Measurements from ENCODE around the gene CDH13. TPM values are rescaled to one million over a fixed set of nuclear protein-coding genes. Genes with fewer than 3 reads are reported as not detected.

CDH13 gene
- total and polyA plus RNA-seq, 2 of the 8 experiments (the other 6 are each of a cell fraction or from before 2014, with no cell fraction given) = 2.3 to 2.4 TPM

- Histone ChIP-seq H2BK20ac (ENCODE audit: low read length) (no peak overlapping the region), H3K79me2 (ENCODE audit: control insufficient read depth in 1 of 2, insufficient read depth in 2 of 2, low read length in 2 of 2) (no peaks in the 10 kb centered on the region), H3K4ac (replicated peaks; ENCODE audit: insufficient read length, low read depth, low read length) (no peak overlapping the region), H3K56ac (replicated peaks; ENCODE audit: insufficient read length, low read depth, low read length) (no peak overlapping the region), H2BK12ac (ENCODE audit: low read depth, low read length) (no peak overlapping the region), H4K8ac (ENCODE audit: extremely low read depth, insufficient read depth, low read length) (no peak overlapping the region), H4K5ac (ENCODE audit: insufficient read length, low read depth, low read length) (no peak overlapping the region), H2BK5ac (ENCODE audit: low read depth, low read length) (no peak overlapping the region), H2BK15ac (ENCODE audit: low read length) (no peak overlapping the region), H3K18ac (ENCODE audit: extremely low read depth, low read length) (no peak overlapping the region), H3K27me3 (replicated peaks in 1 of 4; ENCODE audit: control insufficient read depth in 3 of 4, extremely low read depth in 1 of 4, insufficient read depth in 3 of 4, low read length in 3 of 4) (no peaks in the 10 kb centered on the region), H3K36me3 (ENCODE audit: control insufficient read depth in 2 of 4, insufficient read depth in 4 of 4, low read length in 3 of 4) (no peaks in the 10 kb centered on the region), H3K27ac (ENCODE audit: low read depth, low read length) (no peak overlapping the region), H2AK5ac (ENCODE audit: low read depth, low read length) (no peak overlapping the region), H3K9me3 (ENCODE audit: insufficient read depth in 2 of 2, low read depth in 1 of 2, low read length in 1 of 2) (no peaks in the 10 kb centered on the region), H4K20me1 (replicated peaks in 1 of 2; ENCODE audit: control insufficient read depth in 1 of 2, insufficient read depth in 2 of 2, low read length in 2 of 2) (no peaks in the 10 kb centered on the region), H3K4me1 (replicated peaks in 1 of 4; ENCODE audit: control insufficient read depth in 3 of 4, insufficient read depth in 4 of 4, low read length in 3 of 4) (peaks cover 0 to 6% (median 4%) of the 10 kb centered on the region in 4 experiments; a peak in 4 of 7 replicates), H3K9ac (replicated peaks in 1 of 4; ENCODE audit: extremely low read depth in 1 of 4, low read depth in 3 of 4, low read length in 3 of 4) (no peak overlapping the region), H2BK120ac (replicated peaks; ENCODE audit: low read depth, low read length) (no peak overlapping the region), H4K91ac (replicated peaks; ENCODE audit: insufficient read length, low read length) (no peak overlapping the region), H3K4me2 (ENCODE audit: insufficient read depth in 1 of 2, low read depth in 2 of 2, low read length in 2 of 2) (no peak overlapping the region), H3K79me1 (ENCODE audit: low read depth, low read length) (no peaks in the 10 kb centered on the region), H2AFZ (ENCODE audit: low read length) (no peak overlapping the region), H3K23ac (ENCODE audit: insufficient read length) (no peak overlapping the region), H3K14ac (ENCODE audit: insufficient read length) (no peak overlapping the region), H3K23me2 (ENCODE audit: low read depth, low read length) (no peaks in the 10 kb centered on the region), H3K4me3 (ENCODE audit: extremely low read depth in 1 of 4, insufficient read depth in 2 of 4, low read depth in 3 of 4, low read length in 4 of 4) (no peak overlapping the region)
- DNase-seq (ENCODE audit: low read depth in 1 of 2, low spot score in 2 of 2) (no peak), FAIRE-seq (no peak)
- ChIA-PET POLR2A (ENCODE audit: partially characterized antibody) (no interaction called here), CTCF (ENCODE audit: partially characterized antibody) (interaction anchor here (1.3 kb wide), 1 partner anchor 11 kb away, joined by 5 read pairs; no protein-coding TSS in a partner anchor)
- TF ChIP-seq MAFK (IDR thresholded peaks at IDR 0.05; ENCODE audit: low read depth, low read length) (no peak), CREB1 (IDR thresholded peaks at IDR 0.05) (no peak), BACH1 (IDR thresholded peaks at IDR 0.05; ENCODE audit: low read length) (no peak), RNF2 (IDR thresholded peaks at IDR 0.05; ENCODE audit: borderline replicate concordance, low read depth, low read length, missing control alignments, poor library complexity, severe bottlenecking) (no peak), SAP30 (IDR thresholded peaks at IDR 0.05; ENCODE audit: insufficient read depth, insufficient replicate concordance, low read length) (no peak)
- WGBS, 2 experiments (ENCODE audit: extremely low coverage in 1 of 2, insufficient coverage in 1 of 2, insufficient read length in 1 of 2, insufficient replicate concordance in 2 of 2, low coverage in 1 of 2, low lambda C conversion rate in 2 of 2, missing lambda C conversion rate in 1 of 2) = 96% methylated on average over 3 of the region's 3 CpGs; no CpG with 5 or more reads in 1 of the 2 experiments
Observed at GRCh38 chr16:83686726-83687125, 1060.0 kb downstream of the CDH13 start.
